Heart left ventricle (tissue), 16 donors: ENCODE measurements around the gene DLX4. TPM values are rescaled to one million over a fixed set of nuclear protein-coding genes. Genes with fewer than 3 reads are reported as not detected.
A peak's percentile ranks its signal among the peaks of the same experiment; 100 is the strongest.

Experiments used
- ATAC-seq, 4 donors: fragments of 200-7000 bp; cut with Tn5 transposase; one replicate each; pipeline ENCODE4 v1.9.1; 2020 to 2022; ENCODE audit warnings: moderate library complexity in 4 of 4, mild to moderate bottlenecking in 3 of 4, moderate number of reproducible peaks in 1 of 4
- DNase-seq, 5 donors: peaks; one replicate each; pipeline ENCODE4 v3.0.0-alpha.2; 2020
- H3K27ac ChIP-seq, 12 donors: fragments of 200-600 bp; sonication (generic) in 4 of 12; one replicate each; pipeline versions ENCODE4 v1.5.0 to v1.8.0; 2016 to 2022; ENCODE audit warnings: mild to moderate bottlenecking in 2 of 12
- H3K27me3 ChIP-seq, 9 donors: fragments of 200-600 bp; sonication (generic) in 2 of 9; one replicate each; pipeline versions ENCODE4 v1.5.1 to v1.8.0; 2016 to 2022; ENCODE audit warnings: mild to moderate bottlenecking in 3 of 9
- H3K36me3 ChIP-seq, 9 donors: fragments of 200-600 bp; sonication (generic) in 2 of 9; one replicate each; pipeline versions ENCODE4 v1.5.0 to v1.8.0; 2018 to 2022; ENCODE audit warnings: mild to moderate bottlenecking in 2 of 9
- H3K4me1 ChIP-seq, 12 donors: fragments of 200-600 bp; sonication (generic) in 4 of 12; one replicate each; pipeline versions ENCODE4 v1.5.0 to v1.8.0; 2016 to 2022; ENCODE audit warnings: mild to moderate bottlenecking in 3 of 12
- H3K4me3 ChIP-seq, 12 donors: fragments of 200-600 bp; sonication (generic) in 4 of 12; one replicate each; pipeline versions ENCODE4 v1.5.0 to v1.8.0; 2017 to 2022; ENCODE audit warnings: mild to moderate bottlenecking in 9 of 12, moderate library complexity in 4 of 12
- H3K9me3 ChIP-seq, 12 donors: fragments of 200-600 bp; sonication (generic) in 4 of 12; one replicate each; pipeline versions ENCODE4 v1.5.0 to v1.8.0; 2016 to 2022; ENCODE audit warnings: mild to moderate bottlenecking in 1 of 12
- CTCF ChIP-seq, 12 donors: fragments of 200-600 bp; sonication (generic) in 4 of 12; IDR thresholded peaks; one replicate each; pipeline versions ENCODE4 v1.5.0 to v1.8.0; 2018 to 2022; ENCODE audit warnings: antibody characterized with exemption in 12 of 12, mild to moderate bottlenecking in 5 of 12
- POLR2A ChIP-seq, 2 donors: fragments of 450-650 bp; IDR thresholded peaks; one replicate each; pipeline ENCODE4 v1.6.1; 2017; ENCODE audit warnings: antibody characterized with exemption in 2 of 2, mild to moderate bottlenecking in 2 of 2, moderate library complexity in 2 of 2
- WGBS, 4 donors: extraction: QIAGEN DNeasy Blood & Tissue Kit in 2 of 4; methylation state at CpG; one replicate each; pipeline versions ENCODE4 v1.1.5 to v1.1.7; 2013 to 2018; 5-methylcytosine and 5-hydroxymethylcytosine counted together
- intact Hi-C, 10 donors: fragments of 100-400 bp; cut with DNase I; formaldehyde crosslinking; loops; one replicate each; pipeline versions ENCODE4 v1.11.1 to v1.14.2; 2022
- polyA plus RNA-seq, 2 donors: library from polyadenylated mRNA; stranded (reverse); fragments of 200-250 nt; gene quantifications; one replicate each; pipeline ENCODE4 v1.2.3, GENCODE V29; 2013
- total RNA-seq, 9 donors: library from RNA; depleted of rRNA in 2 of 9; stranded (reverse); fragments of >200 nt in 2 of 9; fragmentation: NEBNext Ultra II Directional in 3 of 9; extraction: Animal tissue kit (Norgen Biotek cat#: 25700) in 3 of 9; gene quantifications; one replicate each; pipeline versions ENCODE4 v1.1.0 to v1.2.4, GENCODE V29; 2016 to 2023
- donor health status: ischemic (EF 13 %, LVEDD 7.1; RV severe dilation, severe dysfunction).
- donor health status: healthy with polysubstance abuse.
- donor health status: DM: no; HTN: yes; CAD: no.
- donor health status: DM: no; HTN: no; CAD: no.
- donor health status: ischemic (EF 25% LVEDD 6.9; RV normal size, moderate dysfunction).
- donor health status: ischemic (EF 25% LVEDD 5.7; RV mildly dilated, moderate dysfunction).
- donor health status: healthy.
- donor health status: DM: yes; HTN: yes; CAD: no.
- donor health status: ischemic (EF 35%, LVEDD 5.7; RV mildly dilated, moderate dysfunction).
- donor health status: nonischemic (EF 11% LVEDD 7.7; RV severe dilation, severe dysfunction).
- donor health status: DM: yes; HTN: yes; CAD: no.
- donor health status: PGD.
- donor health status: ischemic (EF 29% LVEDD 5.4; RV normal size, mild dysfunction).
- donor health status: nonischemic (EF 23%, LVEDD 6.1; RV moderate dilation, normal function).

DLX4 gene
- total and polyA plus RNA-seq, 11 donors: 0.03 to 0.19 TPM; not detected in 9

GRCh38 chr17:49987681-49988441 lies 18.9 kb downstream of the DLX4 start:
- H3K4me3 ChIP-seq: no peak overlapping the region
- peaks cover 17 to 84% (median 42%) of the 10 kb centered on the region in 9 donors for H3K27me3 ChIP-seq
- TF ChIP-seq CTCF (IDR thresholded peaks at IDR 0.05) (no peak), POLR2A (IDR thresholded peaks at IDR 0.05) (no peak)
- no peaks in the 10 kb centered on the region for H3K36me3 ChIP-seq
- DNase-seq: no peak
- no peak overlapping the region for H3K27ac ChIP-seq
- 17 to 21% (median 19%) methylated on average over 13 to 17 of the region's 17 CpGs for WGBS, 4 donors
- intact Hi-C loops: no loop called here
- ATAC-seq: peak in 1 of 4 donors; percentile 16
- H3K4me1 ChIP-seq: peaks cover 0 to 7% (median 0%) of the 10 kb centered on the region in 12 donors
- no peaks in the 10 kb centered on the region for H3K9me3 ChIP-seq

GRCh38 chr17:49989518-49989880 lies 20.5 kb downstream of the DLX4 start:
- 68 to 81% (median 77%) methylated on average over 4 of the region's 4 CpGs for WGBS, 4 donors

GRCh38 chr17:49990331-49990730 lies 21.3 kb downstream of the DLX4 start:
- H3K9me3 ChIP-seq: no peaks in the 10 kb centered on the region
- ATAC-seq (no peak), DNase-seq (no peak)
- H3K27me3 ChIP-seq: peaks cover 29 to 93% (median 62%) of the 10 kb centered on the region in 9 donors
- H3K27ac ChIP-seq: no peak overlapping the region
- WGBS, 4 donors: 40 to 55% (median 45%) methylated on average over 3 of the region's 3 CpGs
- intact Hi-C loops: loop anchor here in 6 of 10 donors (5.0 to 10.0 kb wide), 6 partner anchors 266 to 676 kb away; partner anchors contain the start of gene SLC35B1 (in 3 of the 6)
- H3K36me3 ChIP-seq: no peaks in the 10 kb centered on the region
- H3K4me1 ChIP-seq: peaks cover 0 to 28% (median 18%) of the 10 kb centered on the region in 12 donors
- TF ChIP-seq POLR2A (IDR thresholded peaks at IDR 0.05) (no peak), CTCF (IDR thresholded peaks at IDR 0.05) (no peak)
- no peak overlapping the region for H3K4me3 ChIP-seq

More at GRCh38 chr17:49989518-49989880, 20.5 kb downstream of the DLX4 start:
- Histone ChIP-seq H3K4me1 (peaks cover 0 to 20% (median 13%) of the 10 kb centered on the region in 12 donors), H3K27ac (no peak overlapping the region), H3K27me3 (peaks cover 25 to 93% (median 56%) of the 10 kb centered on the region in 9 donors), H3K4me3 (no peak overlapping the region), H3K9me3 (no peaks in the 10 kb centered on the region), H3K36me3 (no peaks in the 10 kb centered on the region)
- no peak for TF ChIP-seq POLR2A (IDR thresholded peaks at IDR 0.05)
- no peak for TF ChIP-seq CTCF (IDR thresholded peaks at IDR 0.05)
- ATAC-seq (no peak), DNase-seq (no peak)
- intact Hi-C loops: no loop called here

GRCh38 chr17:49990921-49991320 lies 21.9 kb downstream of the DLX4 start:
- ATAC-seq (no peak), DNase-seq (no peak)
- Histone ChIP-seq H3K27ac (no peak overlapping the region), H3K4me3 (no peak overlapping the region), H3K27me3 (peaks cover 32 to 93% (median 68%) of the 10 kb centered on the region in 9 donors), H3K9me3 (no peaks in the 10 kb centered on the region), H3K4me1 (peaks cover 0 to 28% (median 18%) of the 10 kb centered on the region in 12 donors), H3K36me3 (no peaks in the 10 kb centered on the region)
- TF ChIP-seq CTCF (IDR thresholded peaks at IDR 0.05) (no peak), POLR2A (IDR thresholded peaks at IDR 0.05) (no peak)
- 74 to 86% (median 82%) methylated on average over 8 of the region's 8 CpGs for WGBS, 4 donors
- intact Hi-C loops: loop anchor here in 6 of 10 donors (5.0 to 10.0 kb wide), 6 partner anchors 266 to 676 kb away; partner anchors contain the start of gene SLC35B1 (in 3 of the 6)
